CD4-positive, alpha-beta T cell treated with Interleukin-4 for 1 hour (primary cell): ENCODE data around the gene KIF25.
"Not testable (repeated sequence)": the region's sequence is repeated elsewhere in the genome, so short reads cannot be mapped to it uniquely, and the experiment has no call there.

Experiments
- DNase-seq, 2 donors: peaks; one replicate each; pipeline ENCODE4 v3.0.0-alpha.2; 2020 to 2022

KIF25 gene

GRCh38 chr6:167976116-167976657 is 21.3 kb upstream of the KIF25 start:
- DNase-seq: not testable (repeated sequence)

GRCh38 chr6:167976708-167977107 is 20.8 kb upstream of the KIF25 start:
- no peak for DNase-seq

- DNase-seq: no peak
These were observed 19.6 kb upstream of the KIF25 start for GRCh38 chr6:167977717-167978467.

- DNase-seq: no peak
These were observed 18.9 kb upstream of the KIF25 start for GRCh38 chr6:167978607-167979006.

GRCh38 chr6:167979436-167980139 is 17.9 kb upstream of the KIF25 start:
- no peak for DNase-seq

- no peak for DNase-seq
These were observed 16.4 kb upstream of the KIF25 start for GRCh38 chr6:167980911-167981580.

GRCh38 chr6:167981916-167982462 is 15.5 kb upstream of the KIF25 start:
- DNase-seq: no peak

- DNase-seq: no peak
These were observed 13.2 kb upstream of the KIF25 start for GRCh38 chr6:167984144-167984719.

- no peak for DNase-seq
These were observed 12.4 kb upstream of the KIF25 start for GRCh38 chr6:167984876-167985604.

- DNase-seq: no peak
These were observed 11.4 kb upstream of the KIF25 start for GRCh38 chr6:167985911-167986595.

GRCh38 chr6:167987396-167988153 is 9.9 kb upstream of the KIF25 start:
- DNase-seq: no peak

GRCh38 chr6:167988154-167988495 is 9.3 kb upstream of the KIF25 start:
- DNase-seq: no peak

GRCh38 chr6:167988945-167989841 is 8.3 kb upstream of the KIF25 start:
- DNase-seq: no peak

- no peak for DNase-seq
These were observed 7.2 kb upstream of the KIF25 start for GRCh38 chr6:167990016-167990945.

GRCh38 chr6:167993169-167993568 is 4.3 kb upstream of the KIF25 start:
- no peak for DNase-seq

- DNase-seq: no peak
These were observed 3.6 kb upstream of the KIF25 start for GRCh38 chr6:167993831-167994230.

GRCh38 chr6:167995302-167995701 is 2.2 kb upstream of the KIF25 start:
- no peak for DNase-seq

- DNase-seq: no peak
These were observed 1.7 kb upstream of the KIF25 start for GRCh38 chr6:167995731-167996151.
